LNCaP clone FGC (cell line): ENCODE data around the gene PTPRT.

ENCODE experiments used
- DNase-seq: peaks from one replicate; pipeline ENCODE4 v3.0.0-alpha.2; 2011; ENCODE audit warnings: low read depth
- H3K4me3 ChIP-seq: 2 replicates; pipeline ENCODE4 v1.5.1; 2011; ENCODE audit warnings: mild to moderate bottlenecking, low read depth, low read length, control low read depth
- TF ChIP-seq, protein P1 (sequence below): IDR thresholded peaks from 2 replicates; pipeline ENCODE4 v1.5.1; 2012; ENCODE audit warnings: mild to moderate bottlenecking; ENCODE audit not compliant: control insufficient read depth, insufficient read depth; ENCODE audit errors: extremely low read depth

The PTPRT gene

DNA sequence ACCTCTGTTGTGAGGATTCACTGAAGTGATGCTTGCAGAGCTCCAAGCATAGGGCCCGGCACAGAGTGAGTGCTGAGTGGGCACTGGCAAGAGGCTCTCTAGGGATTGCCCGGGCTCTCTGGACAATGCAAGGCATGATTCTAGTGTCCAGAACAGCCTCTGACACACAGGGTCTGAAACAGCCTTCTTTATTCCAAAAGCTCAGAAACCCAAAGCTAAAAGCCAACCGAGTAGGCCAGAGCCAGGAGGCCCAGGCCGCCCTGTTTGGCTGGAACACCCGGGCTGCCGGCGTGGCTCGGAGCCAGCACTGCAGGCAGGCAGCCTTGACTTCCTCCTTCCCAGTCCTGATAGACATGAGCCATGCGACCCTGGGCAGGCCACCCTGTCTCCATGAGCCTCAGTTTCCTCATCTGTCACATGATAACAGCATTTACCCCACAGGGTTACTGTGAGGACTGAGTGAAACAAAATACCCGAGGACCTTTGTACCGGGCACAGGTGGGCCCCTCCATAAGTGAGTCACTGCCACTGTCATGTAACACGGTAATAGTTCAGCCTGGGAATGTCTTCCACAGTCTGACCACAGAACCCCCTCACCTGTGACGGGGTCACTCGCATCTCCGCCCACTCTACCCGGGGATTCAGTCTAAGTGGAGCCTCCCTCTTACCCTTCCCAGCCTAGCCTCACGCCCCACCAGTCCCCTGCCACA is 51.5 kb downstream of the PTPRT start:
- TF ChIP-seq, protein P1, sequence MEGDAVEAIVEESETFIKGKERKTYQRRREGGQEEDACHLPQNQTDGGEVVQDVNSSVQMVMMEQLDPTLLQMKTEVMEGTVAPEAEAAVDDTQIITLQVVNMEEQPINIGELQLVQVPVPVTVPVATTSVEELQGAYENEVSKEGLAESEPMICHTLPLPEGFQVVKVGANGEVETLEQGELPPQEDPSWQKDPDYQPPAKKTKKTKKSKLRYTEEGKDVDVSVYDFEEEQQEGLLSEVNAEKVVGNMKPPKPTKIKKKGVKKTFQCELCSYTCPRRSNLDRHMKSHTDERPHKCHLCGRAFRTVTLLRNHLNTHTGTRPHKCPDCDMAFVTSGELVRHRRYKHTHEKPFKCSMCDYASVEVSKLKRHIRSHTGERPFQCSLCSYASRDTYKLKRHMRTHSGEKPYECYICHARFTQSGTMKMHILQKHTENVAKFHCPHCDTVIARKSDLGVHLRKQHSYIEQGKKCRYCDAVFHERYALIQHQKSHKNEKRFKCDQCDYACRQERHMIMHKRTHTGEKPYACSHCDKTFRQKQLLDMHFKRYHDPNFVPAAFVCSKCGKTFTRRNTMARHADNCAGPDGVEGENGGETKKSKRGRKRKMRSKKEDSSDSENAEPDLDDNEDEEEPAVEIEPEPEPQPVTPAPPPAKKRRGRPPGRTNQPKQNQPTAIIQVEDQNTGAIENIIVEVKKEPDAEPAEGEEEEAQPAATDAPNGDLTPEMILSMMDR = no peak
- no peak for DNase-seq
- no peak overlapping the region for H3K4me3 ChIP-seq

DNA sequence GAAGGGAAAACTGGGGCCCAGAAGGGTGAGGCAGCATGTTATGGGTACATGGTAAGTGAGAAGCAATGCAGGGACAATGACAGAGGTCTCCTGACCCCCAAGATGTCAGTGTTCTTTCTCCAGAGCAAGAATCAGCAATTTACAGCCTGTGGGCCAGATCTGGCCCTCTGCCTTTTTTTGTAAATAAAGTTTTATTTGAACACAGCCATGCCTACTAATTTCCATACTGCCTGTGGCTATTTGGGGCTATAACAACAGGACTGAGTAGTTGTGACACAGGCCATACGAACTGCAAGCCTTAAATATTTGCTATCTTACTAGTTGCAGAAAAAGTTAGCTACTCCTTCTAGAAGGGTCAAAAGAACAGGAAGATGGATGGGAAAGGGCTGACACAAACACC is 52.5 kb downstream of the PTPRT start:
- no peak overlapping the region for H3K4me3 ChIP-seq
- no peak for DNase-seq
- TF ChIP-seq, protein P1 = no peak

DNA sequence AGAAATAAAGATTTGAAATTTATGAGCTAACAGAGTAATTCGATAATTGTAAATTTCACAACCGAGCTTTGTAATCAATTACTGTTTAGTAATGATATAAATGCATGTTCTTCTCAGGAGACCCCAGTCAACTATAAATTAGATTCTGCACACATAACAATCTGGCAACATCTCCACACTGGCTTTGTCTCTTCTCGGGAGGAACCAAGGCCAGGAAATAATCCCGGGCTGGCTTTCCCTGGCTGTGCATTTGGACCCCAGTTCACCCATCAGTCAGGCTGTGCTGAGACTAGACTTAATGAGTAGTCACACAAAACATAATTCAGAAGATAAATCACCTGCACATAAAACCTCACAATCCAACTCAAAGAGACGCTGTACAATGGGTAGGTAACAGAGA is 65.5 kb downstream of the PTPRT start:
- TF ChIP-seq, protein P1 = no peak
- H3K4me3 ChIP-seq = no peak overlapping the region
- no peak for DNase-seq

DNA sequence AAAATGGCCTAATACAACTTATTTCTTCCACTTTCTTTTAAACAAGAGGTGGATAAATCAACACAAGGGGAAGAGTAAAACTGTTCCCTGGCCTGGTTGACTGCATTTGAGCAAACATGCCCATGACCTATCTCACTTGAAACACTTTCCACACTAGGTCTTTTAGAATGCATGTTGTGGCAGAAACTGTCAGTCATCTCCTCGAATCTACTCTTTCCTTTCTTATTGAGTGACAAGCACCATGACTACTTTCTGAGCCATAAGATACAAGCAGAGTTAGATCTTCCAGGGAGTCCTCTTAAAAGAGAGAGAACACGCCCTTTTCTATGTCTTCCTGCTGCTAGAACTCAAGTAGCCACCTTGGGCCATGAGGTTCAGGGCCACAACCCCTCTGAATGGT is 66.5 kb downstream of the PTPRT start:
- TF ChIP-seq, protein P1 = no peak
- no peak for DNase-seq
- no peak overlapping the region for H3K4me3 ChIP-seq

DNA sequence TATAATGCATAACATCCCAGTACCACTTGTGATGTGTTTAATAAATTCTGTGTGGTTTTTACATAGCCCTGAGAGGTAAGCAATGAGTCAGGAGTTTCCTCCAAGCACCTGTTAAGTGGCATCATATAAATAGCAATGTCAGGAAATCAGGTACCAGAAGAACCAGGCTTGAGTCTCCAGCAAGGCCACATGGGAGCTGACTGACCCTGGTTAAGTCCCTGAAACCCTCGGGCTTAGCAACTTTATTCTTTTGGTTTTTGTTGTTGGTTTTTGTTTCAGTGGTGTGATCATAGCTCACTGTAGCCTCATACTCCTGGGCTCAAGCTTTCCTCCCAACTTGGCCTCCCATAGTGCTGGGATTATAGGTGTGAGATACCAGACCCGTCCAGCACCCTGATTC is 70.0 kb downstream of the PTPRT start:
- no peak for DNase-seq
- TF ChIP-seq, protein P1 = no peak

DNA sequence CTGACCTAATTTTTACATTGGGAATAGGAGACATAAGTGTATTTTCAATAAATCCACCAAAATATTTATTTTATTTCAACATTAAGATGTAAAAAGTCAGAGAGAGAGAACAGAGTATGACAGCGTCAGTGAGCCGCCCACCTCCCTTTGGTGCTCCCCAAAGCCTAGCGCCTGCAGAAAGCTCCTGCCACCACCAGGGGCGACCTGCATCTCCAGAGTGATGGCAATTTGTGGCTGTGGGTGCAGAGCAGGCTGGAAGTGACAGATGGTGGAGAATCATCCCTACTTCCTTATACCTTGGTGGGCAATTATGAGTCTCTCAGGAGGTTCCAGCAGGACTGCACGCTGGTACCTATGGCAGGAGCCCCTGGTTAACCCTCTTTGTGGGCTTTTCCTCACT is 87.3 kb downstream of the PTPRT start:
- H3K4me3 ChIP-seq = no peak overlapping the region
- TF ChIP-seq, protein P1 = no peak
- no peak for DNase-seq

More for the DNA sequence above, 70.0 kb downstream of the PTPRT start:
- H3K4me3 ChIP-seq = no peak overlapping the region

DNA sequence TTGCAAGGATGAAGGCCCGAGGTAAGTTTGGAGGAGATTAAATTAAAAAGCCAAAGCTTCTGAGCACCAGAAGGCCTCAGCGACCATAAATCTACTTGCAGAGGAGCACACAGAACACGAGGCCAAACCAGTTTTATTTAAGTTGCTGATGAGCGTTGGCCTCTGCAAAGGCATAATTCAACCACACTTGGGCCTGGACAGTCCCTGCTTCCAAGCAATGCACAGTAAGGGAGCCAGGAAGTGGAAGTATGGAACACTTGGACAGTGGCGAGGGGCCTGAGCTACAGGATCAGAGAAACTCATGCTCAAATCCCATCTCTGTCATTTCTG is 92.8 kb downstream of the PTPRT start:
- TF ChIP-seq, protein P1 = no peak
- DNase-seq = no peak
- no peak overlapping the region for H3K4me3 ChIP-seq
